ENCODE results near the gene PAPOLG. TPM values are rescaled to one million over a fixed set of nuclear protein-coding genes. Genes with fewer than 3 reads are reported as not detected.

Gene PAPOLG
- total and polyA plus RNA-seq, 2 donors (not counting 3 experiments of a cell fraction or from before 2014, with no cell fraction given), result 4.2 to 14.9 TPM

DNA sequence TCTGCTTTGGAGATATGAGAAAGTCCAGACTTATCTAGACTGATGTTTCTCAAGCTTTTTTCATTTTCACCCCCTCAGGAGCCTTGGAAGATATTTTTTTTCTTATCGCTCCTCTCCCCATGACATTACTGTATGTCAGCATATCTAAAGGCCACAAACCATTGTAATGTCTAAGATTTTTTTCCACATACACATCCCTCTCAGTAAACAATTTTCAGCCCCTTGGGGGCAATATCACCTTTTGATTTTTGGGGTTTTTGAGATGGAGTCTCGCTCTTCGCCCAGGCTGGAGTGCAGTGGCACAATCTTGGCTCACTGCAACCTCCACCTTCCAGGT, 65.0 kb downstream of the PAPOLG start:
- TF ChIP-seq, protein P1, sequence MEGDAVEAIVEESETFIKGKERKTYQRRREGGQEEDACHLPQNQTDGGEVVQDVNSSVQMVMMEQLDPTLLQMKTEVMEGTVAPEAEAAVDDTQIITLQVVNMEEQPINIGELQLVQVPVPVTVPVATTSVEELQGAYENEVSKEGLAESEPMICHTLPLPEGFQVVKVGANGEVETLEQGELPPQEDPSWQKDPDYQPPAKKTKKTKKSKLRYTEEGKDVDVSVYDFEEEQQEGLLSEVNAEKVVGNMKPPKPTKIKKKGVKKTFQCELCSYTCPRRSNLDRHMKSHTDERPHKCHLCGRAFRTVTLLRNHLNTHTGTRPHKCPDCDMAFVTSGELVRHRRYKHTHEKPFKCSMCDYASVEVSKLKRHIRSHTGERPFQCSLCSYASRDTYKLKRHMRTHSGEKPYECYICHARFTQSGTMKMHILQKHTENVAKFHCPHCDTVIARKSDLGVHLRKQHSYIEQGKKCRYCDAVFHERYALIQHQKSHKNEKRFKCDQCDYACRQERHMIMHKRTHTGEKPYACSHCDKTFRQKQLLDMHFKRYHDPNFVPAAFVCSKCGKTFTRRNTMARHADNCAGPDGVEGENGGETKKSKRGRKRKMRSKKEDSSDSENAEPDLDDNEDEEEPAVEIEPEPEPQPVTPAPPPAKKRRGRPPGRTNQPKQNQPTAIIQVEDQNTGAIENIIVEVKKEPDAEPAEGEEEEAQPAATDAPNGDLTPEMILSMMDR (IDR thresholded peaks at IDR 0.05; ENCODE audit: extremely low read depth in 1 of 2, insufficient read depth in 1 of 2, low read depth in 1 of 2, low read length in 2 of 2), result no peak
- TF ChIP-seq EZH2 (IDR thresholded peaks at IDR 0.05; ENCODE audit: borderline replicate concordance, low read depth, low read length, severe bottlenecking) (no peak), MYC (IDR thresholded peaks at IDR 0.05; ENCODE audit: low read depth, low read length) (no peak), FOS (IDR thresholded peaks at IDR 0.05; ENCODE audit: borderline replicate concordance, insufficient read depth, low read length) (no peak), JUN (IDR thresholded peaks at IDR 0.05; ENCODE audit: borderline replicate concordance, insufficient read depth, insufficient read length, low read depth) (no peak), POLR2A (IDR thresholded peaks at IDR 0.05; ENCODE audit: low read depth, low read length) (no peak), GATA2 (IDR thresholded peaks at IDR 0.05; ENCODE audit: insufficient read depth, insufficient read length, low read depth, low read length) (no peak), POLR2AphosphoS5 (IDR thresholded peaks at IDR 0.05; ENCODE audit: insufficient read depth, low read depth, low read length) (no peak)
- TF ChIP-seq, protein P2, sequence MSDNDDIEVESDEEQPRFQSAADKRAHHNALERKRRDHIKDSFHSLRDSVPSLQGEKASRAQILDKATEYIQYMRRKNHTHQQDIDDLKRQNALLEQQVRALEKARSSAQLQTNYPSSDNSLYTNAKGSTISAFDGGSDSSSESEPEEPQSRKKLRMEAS (IDR thresholded peaks at IDR 0.05; ENCODE audit: insufficient read depth, insufficient read length), result no peak
- Histone ChIP-seq H4K20me1 (replicated peaks; ENCODE audit: control insufficient read depth, extremely low read depth, insufficient read depth, low read length) (no peaks in the 10 kb centered on the region), H2AFZ (ENCODE audit: low read depth, low read length) (no peak overlapping the region), H3K79me2 (ENCODE audit: control insufficient read depth, insufficient read depth, low read length) (no peaks in the 10 kb centered on the region), H3K4me1 (ENCODE audit: control insufficient read depth, extremely low read depth, insufficient read depth, low read length) (no peaks in the 10 kb centered on the region), H3K9ac (replicated peaks; ENCODE audit: extremely low read depth, insufficient read depth, low read length) (no peak overlapping the region), H3K9me3 (replicated peaks; ENCODE audit: control insufficient read depth, insufficient read depth, low read length) (no peaks in the 10 kb centered on the region), H3K27me3 (ENCODE audit: control insufficient read depth in 2 of 2, insufficient read depth in 2 of 2, low read length in 2 of 2) (peaks cover 0 to 4% of the 10 kb centered on the region in 2 experiments), H3K4me2 (ENCODE audit: insufficient read depth, low read length) (no peak overlapping the region), H3K27ac (ENCODE audit: insufficient read depth, low read depth, low read length) (no peak overlapping the region), H3K4me3 (replicated peaks in 1 of 3; ENCODE audit: insufficient read depth in 1 of 3, low read depth in 1 of 3, low read length in 3 of 3) (no peak overlapping the region), H3K9me1 (replicated peaks; ENCODE audit: control insufficient read depth, extremely low read depth, insufficient read depth, low read length) (no peaks in the 10 kb centered on the region), H3K36me3 (ENCODE audit: control insufficient read depth in 2 of 2, extremely low read depth in 1 of 2, insufficient read depth in 2 of 2, low read length in 2 of 2) (no peaks in the 10 kb centered on the region)
- CTCF ChIA-PET, result interaction anchor here (0.8 to 1.5 kb wide), 2 partner anchors 14 to 178 kb away, joined by 3 to 9 read pairs; no protein-coding TSS in a partner anchor
- BruUV-seq (replicated peaks), result no TSS peak
- POLR2A ChIA-PET, result no interaction called here
- FAIRE-seq, result no peak
- no peak for DNase-seq (ENCODE audit: low read depth, low spot score)
- dilution Hi-C loops (cut with MboI; ENCODE audit: extremely low pct_ligation_motif_present, low sequenced_read_pairs), result no loop called here
- intact Hi-C loops (cut with micrococcal nuclease), result no loop called here
